NCI-H1417 treated with DMSO at 0.1 percent for 48 hours (cell line): ENCODE measurements around the gene BICDL2.

Experiments used
- DNase-seq: peaks from one replicate; lab custom pipeline; 2025; lab: John Stamatoyannopoulos, UW

The BICDL2 gene

DNA sequence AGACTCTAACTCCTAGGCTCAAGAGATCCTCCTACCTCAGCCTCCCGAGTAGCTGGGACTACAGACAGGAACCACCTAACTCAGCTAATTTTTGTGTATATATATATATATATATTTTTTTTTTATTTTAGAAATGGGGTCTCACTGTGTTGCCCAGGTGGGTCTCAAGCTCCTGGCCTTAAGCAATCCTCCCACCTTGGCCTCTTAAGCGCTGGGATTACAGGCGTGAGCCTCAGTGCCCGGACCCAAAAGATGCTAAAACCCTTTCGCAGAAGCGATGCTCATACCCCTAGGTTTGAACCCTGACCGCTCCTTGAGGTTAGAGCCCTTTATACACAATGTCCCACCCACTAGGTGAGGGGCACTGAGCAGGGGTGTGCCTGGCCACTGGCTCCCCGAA is 26.2 kb downstream of the BICDL2 start:
- DNase-seq, result no peak

DNA sequence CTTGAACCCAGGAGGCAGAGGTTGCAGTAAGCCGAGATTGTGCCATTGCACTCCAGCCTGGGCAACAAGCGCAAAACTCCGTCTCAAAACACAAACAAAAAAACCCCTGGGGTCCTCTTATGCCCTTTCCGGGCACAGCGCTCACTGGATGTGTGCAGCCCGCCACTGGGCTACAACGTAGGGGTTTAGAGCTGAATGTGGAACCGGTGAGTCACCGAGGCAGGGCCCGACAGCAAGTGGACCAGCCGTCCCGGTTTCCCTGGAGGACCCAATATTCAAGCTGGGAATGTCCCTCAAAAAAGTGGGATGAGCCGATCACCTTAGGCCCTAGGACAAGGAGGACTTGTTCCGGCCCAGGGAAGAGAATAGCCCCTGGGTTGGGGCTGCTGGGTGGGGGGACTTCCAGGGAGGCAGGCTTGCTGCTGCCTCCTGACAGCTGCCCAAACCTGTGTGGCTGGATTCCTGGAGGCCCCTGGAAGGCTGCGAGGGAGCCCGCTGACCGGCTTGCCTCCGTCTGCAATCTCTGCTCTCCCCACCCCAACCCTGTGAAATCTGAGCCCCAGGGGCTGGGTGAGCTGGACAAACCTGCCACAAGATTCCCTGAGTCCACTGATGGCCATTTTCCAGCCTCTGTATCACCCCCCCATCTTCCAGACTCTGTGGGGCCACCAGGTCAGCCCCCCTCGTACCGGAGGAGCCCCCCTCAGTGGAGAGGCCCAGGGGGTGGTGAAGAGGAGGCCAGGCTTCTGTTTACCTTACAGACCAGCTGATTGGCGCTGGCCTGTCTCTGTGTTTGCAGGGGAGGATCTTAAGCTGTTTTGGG is 27.0 kb downstream of the BICDL2 start:
- DNase-seq, result no peak

DNA sequence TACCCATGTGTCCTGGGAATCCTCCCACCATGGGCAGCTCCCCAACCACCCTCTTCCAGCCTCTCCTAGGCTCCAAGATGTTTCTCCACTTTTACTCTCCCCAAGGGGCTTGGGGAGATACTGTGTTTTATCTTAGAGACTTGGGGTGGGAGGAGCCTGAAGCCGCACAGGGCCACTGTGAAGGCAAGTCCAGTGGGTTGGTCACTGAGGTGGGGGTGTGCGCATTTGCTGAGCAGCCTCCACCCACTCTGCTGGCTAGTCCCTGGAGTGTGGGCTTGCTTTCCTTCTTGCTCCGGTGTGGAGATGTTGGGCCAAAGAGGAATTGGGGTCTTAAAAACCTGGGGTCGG is 28.1 kb downstream of the BICDL2 start:
- DNase-seq, result no peak

DNA sequence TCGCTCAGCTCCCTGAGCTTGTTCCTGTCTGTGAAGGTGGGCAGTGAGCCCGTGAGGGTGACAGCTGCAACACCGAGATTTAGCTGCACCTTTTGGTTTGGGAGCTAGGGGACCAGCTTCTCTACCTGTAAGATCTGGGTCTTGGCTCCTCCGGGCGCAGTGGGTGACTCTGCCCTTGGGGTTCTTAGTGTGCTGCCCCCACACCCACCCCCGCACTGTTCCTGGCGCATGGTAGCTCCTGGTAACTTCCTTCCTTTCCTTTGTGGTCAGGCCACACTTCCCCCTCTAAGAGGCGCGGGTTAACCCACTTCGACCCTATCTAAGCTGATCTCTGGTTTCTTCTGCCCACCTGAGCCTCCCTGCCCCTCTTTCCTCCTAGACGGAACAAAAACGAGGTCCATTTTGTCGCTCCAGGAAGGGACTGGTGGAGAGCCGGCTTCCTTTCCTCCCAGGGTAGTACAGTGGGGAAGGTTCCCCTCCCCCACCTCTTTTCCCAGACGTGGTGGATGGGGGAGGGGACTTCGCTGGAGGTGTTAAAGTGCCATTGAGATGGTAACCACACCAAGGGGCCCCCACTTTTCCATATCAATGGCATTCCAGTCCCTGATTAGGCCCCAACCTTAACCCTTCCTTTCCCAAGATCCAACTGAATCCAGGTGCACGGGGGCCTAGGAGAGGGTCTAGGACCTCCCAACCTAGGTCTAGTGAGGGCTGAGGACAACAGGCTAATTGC is 28.6 kb downstream of the BICDL2 start:
- DNase-seq, result no peak

DNA sequence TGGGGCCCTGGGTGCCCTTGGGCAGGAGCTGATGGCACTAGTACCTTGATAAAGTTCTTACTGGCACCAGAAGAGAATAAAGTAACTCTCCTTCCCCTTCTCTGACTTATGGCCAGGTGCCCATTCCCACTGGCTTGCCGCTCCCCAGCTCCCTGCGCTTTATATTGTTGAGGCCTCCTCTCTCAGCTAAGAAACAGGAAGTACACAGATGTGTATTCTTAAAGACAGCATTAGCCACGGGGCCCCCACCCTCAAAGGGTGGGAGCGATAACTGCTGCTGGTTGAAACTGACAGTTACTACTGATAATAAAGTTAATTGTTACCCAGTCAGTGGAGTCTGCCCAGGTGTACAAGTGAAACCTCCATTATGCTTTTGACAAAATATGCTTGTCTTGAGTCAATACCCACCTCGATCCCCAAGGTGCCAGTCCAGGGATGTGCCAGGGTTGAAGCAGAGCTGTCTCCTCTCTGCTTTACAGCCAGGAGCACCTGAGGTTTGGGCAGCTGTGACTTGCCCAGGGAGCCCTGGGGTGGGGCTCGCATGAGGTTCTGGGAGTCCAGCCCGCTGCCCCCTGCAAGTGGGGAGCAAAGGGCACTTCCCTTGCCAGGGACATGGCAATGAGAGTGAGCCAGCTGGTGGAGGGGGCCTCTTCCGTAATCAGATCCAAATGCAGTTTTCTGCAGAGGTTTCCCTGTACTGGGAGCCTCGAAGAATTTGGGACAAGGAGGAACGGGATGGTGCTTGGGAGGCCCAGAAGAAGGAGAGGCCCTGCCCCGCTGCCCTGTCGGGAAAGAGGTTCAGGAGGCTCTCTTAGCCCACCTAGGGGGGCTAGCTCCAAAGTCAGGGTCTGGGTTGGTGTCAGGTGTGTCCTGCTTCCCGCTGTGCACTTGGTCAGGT is 29.4 kb downstream of the BICDL2 start:
- no peak for DNase-seq

DNA sequence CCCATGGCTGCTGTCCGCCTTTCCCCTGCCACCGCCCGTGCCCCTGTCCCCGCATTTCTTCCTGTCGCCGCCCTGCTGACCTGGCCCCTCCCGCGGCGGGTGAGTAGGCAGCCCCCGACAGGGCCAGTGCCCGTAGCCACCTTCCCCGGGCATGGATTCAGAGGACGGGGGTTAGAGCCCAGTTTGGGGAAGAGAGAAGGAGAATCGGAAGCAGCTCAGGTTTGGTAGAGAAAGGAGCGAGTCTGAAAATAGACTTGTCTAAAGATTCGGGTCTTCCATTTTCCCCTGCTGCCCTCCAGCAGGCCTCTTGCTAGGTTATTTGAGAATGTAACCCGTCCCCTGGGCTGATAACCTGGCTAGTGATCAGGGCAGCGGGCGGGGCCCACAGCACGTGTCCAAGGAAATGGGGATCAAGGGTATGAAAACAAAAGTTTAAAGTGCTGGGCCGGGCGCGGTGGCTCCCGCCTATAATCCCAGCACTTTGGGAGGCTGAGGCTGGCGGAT is 31.9 kb downstream of the BICDL2 start:
- DNase-seq, result no peak

DNA sequence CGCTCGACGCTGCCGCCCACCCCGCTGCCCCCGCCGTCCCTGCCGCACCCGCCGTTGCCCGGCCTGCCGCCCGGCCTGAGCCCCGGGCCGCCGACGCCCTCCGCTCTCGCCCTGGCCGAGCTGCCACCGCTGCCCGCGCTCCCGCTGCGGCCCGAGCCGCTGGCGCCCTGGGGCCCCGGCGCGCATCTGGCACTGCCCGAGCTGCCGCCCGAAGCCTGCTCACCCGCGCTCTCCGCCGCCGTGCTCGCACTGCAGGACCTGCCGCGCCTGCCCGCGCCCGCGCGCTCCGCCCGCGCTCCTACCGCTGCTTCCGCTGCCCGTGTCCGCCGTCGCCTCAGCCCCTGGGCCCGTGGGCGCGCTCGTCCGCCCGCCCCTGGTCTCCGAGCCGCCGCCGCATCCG is 32.4 kb downstream of the BICDL2 start:
- no peak for DNase-seq

DNA sequence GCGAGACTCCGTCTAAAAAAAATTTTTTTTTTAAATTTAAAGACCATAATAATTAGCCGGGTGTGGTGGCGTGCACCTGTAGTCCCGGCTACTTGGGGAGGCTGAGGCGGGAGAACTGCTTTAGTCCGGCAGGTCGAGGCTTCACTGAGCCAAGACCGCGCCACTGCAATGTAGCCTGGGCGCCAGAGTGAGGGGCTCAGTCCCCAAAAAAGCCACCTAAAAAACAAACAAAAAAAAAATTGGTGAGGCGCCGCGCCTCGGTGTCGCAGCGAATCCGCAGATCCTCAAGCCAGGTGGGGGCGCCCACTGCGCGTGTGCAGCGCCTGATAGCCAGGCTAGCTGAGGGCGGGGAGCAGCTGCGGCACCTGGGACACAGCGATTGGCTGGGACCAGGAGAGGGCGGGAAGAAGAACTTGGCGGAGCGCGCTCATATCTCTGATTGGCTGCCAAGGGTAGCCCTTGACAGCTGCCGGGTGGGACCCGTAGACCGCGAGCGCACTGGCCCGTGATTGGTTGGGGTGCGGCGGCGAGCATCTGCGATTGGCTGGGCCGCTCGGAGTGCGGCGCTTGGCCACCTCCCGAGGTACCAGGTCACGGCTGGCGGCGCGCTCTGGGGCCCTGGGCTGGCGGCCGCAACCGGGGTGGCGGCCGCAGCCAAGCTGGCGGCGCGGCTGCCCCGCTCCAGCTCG is 33.0 kb downstream of the BICDL2 start:
- DNase-seq, result peak; percentile 93

DNA sequence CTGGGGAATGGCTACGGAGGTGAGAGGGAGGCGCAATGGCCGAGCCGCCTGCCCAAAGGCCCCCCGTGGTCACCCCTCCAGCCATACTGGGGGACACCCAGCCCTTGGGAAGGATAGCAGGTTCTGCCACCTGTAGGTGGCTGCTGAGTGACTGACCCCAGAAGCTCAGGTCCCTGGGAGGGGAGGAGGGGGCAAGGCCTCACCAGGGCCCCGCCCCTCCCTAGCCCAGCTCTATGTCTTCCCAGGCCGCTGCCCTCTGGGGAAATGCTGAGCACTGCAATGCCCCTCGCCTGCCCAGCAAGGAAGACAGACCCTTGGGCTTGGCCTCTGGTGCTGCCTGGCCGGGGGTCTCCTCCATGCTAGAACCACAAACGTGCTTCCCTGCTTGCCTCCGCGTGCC is 35.4 kb downstream of the BICDL2 start:
- no peak for DNase-seq

DNA sequence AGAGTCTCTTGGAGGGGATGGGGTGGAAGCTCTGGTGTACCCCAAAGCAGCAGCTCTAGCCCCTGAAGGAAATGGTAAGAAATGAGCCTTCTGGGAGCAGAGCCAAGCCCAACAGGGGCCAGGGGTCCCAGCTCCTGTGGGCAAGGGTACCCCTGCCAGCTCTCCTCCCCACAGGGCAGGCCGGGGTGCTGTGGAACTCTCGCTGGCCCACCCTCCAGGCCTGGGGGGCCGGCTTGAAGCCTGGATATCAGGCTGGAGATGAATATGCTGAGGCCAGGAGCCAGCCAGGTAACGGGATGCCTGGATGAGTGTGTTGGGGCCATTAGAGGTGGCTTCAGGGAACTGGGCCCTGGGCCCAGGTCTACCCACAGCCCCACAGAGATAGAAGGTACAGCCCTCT is 36.2 kb downstream of the BICDL2 start:
- no peak for DNase-seq

DNA sequence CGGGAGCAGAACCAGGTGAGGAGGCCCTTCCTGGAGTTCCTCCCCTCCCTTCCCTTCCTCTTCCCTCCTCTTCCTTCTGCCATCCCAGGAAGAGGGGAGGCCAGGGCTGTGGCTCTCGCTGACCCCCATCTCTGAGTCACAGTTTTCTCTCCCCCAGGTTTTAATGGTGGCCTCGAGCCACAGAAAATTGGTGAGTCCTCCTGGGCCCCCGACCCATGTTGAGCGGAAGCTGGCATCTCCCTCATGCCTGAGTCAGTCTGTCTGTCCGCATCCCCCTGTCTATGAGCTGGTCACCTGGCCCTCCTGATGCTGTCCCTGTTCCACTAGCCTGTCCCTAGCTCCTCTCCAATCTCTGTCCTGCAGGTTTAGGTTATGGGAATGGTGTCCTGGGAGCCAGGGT is 36.8 kb downstream of the BICDL2 start:
- no peak for DNase-seq

DNA sequence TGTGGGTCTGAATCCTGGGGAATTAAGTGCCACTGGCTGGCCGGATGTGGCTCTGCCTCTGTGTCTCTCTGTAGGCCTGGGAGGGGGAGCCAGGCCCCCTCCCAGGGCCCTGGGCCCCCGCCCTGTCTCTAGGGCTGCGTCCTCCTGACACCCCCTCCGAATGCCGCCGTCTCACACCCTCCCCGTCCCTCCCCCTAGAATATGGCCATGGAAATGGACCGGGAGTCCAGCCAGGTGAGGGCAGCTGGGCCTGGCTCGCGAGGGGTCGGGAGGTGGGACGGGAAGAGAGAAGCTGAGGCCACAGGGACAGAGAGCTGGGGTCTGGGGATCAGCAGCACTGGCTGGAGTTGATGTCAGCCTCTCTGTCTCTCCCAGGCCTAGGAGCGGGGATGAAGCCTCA is 40.4 kb downstream of the BICDL2 start:
- DNase-seq, result no peak

DNA sequence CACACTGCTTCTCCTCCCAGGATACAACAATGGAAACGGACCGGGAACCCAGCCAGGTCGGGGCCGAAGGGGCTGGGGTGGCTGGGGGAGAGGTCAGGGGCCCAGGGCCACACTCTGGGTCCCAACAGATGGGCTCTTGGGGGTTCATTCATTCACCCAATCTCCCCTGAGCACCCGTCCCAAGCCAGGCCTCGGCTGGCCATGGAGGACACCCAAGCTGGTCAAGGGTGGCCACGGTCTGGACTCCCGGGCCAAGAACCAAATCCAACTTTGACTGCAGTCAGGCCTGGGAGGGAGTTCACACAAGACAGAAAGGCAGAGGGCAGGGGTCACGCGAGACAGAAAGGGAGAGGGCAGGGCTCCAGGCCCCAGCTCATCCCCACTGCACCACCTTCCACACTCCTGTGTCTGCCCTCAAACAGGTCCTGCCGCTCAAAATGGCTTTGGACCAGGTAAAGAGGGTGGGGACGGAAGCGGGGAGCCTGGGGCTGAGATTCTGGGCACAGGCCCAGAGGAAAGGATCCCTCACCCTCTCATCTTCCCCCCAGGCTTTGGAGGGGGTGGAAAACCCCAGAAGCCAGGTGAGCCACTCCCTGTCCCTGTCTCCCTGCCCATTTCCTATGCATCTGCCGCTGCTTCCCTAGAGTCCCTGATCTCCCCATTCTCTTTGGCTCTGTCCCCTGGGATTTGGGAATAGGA is 44.2 kb downstream of the BICDL2 start:
- DNase-seq, result no peak

DNA sequence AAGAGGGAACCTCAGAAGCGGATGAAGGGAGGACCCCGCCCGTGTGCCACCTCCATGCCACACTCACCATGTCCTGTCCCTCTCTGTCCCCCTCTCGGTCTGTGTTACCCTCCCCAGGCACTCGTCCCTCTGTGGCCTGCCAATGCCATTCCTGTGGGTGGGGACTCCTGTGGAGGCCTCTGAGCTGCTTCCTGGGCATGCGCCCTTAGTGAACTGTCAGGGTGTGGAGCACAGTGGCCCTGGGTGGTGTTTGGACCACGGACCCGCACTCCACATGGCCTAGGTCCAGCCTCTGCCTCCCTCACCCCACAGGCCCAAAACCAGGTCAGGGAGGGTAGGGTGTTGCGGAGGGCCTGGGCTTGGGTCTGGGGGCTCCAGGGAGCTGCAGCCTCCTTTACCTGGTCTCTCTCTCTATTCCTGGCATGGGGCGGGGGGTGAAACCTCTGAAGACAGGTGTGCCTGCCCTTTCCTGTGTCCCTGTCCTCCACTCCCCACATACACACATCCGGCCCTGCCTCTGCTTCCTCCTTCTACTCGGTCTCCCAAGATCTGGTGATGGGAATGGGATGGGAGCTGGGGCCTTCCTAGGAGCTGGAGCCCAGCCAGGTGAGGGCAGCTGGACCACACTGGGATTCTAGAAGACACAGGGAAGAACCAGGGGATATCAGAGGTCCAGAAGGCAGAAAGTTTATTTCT is 45.0 kb downstream of the BICDL2 start:
- DNase-seq, result no peak

DNA sequence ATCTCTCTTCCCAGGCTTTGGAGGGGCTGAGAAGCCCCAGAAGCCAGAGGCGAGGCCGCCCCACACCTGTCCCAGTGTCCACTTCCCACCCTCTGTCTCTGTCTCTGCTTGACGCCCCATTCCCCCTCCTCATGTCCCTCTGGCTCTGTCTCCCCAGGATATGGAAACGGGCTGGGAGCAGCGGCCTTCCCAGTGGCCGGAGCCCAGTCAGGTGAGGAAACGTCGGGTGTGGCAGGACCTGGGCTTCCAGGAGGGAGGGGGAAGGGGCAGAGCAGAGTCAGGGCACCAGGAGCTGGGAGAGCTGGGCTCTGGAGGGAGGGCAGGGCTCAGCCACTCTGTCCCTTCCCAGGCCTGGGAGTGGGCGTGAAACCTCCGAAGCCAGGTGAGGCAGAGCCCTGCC is 45.9 kb downstream of the BICDL2 start:
- DNase-seq, result no peak

DNA sequence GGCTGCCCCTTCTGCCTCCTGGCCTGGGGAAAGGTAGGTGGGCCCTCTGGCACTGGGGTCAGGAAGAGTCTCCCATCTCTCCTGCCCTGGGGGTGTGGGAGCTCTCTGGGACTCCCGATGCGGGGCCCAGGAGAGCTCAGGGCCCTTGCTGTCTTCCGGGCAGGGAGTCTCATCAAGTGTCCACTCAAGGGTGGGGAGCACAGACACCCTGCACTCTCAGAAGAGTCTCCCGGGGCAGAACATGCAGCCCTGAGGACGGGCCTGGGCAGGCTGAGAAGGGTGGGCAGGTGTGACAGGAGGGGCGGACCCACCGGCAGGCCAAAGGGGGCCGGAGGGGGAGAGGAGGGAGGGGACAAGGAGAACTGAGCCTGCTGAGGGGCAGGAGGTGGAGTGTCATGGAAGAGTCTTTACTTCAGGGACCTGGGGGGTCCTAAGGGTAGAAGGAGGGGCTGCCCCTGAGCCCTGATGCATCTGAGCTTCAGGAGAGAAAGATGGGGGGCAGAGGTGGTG is 48.1 kb downstream of the BICDL2 start:
- no peak for DNase-seq

DNA sequence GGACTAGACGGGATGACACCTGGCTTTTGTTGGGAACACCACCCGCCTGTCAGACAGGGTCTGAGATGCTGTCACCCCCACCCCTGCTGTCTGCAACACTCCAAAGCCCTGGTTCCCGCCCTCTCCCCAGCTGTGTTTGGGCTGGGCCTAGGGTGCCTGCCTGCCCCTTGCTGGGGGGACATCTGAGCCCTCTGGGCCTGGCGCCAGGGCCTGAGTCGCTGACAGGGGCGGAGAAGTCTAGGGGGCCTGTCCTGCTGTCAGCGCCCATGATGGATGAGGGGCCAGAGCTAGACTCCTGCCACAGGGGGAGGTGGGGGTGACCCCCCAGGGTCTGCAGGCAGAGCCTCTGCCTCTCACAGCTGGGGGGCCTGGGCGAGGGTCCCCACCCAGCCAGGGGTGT is 48.9 kb downstream of the BICDL2 start:
- no peak for DNase-seq

DNA sequence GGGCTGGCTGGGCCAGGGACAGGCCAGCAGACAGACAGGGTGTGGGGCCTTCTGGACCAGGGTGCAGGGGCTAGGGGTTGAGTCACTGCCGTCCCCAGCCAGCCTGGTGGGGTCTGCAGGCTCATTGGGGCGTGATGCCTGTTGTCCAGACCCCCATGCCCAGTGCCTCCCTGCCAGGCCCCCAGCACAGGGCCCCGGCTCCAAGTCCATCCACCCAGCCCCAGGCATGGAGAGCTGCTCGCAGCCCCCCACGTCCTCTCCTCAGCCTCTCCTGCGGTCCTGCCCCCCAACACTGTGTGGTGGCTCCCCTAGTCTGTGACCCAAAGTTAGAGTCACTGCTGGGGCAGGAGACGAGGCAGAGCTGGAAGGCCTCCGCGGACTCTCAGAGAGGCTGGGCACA is 49.5 kb downstream of the BICDL2 start:
- no peak for DNase-seq

DNA sequence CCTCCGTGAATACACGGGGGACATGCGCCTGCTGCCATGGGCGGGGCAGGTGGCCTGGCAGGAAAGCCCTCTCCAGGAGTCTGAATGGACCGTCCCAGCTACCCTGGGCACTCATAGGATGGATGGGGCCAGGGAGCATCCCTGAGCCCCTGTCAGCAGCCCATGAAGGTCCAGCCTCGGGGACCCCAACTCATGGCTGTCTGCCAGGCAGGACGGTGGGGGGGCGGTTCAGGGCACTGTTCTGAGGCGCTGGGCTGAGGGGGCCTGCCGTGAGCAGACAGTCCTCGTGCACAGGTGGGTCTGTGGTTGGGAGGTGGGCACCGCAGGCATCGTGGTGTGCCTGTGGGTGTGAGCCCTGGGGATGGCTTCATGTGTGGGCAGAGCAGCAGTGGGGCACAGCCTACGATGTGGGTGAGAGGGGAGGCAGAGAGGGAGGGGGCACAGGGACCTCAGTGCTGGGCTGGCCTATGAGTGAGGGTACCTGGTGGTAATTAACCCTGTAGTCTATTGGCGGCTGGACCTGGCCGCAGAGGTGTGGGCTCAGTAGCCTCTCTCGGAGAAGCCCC is 50.0 kb downstream of the BICDL2 start:
- DNase-seq, result no peak

DNA sequence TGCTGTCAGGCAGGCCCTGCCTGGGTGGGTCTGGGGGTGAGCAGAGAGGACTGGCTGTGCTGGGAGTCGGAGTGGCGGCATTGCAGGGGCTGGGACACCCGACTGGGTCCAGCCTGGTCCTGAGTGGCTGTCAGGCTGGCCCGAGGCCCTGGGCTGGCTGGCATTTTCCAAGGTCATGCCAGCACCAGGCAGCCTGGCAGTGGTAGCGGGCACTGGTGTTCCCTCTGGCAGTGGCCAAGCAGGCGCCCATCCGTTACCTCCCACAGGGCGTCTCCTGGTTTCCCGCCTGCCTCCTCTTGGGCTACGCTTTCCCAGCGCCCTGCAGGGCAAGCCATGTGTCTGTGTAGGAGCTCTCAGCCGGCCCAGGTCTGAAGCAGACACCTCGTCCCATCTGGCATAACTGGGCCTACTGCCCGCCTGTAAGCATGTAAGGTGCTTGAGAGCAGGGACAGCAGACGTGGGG is 50.8 kb downstream of the BICDL2 start:
- no peak for DNase-seq
